ENCODE measurements around the gene HSPE1. TPM values are rescaled to one million over a fixed set of nuclear protein-coding genes. Genes with fewer than 3 reads are reported as not detected.

The HSPE1 gene
- total RNA-seq: 38.7 and 58.8 TPM in 2 replicates

DNA sequence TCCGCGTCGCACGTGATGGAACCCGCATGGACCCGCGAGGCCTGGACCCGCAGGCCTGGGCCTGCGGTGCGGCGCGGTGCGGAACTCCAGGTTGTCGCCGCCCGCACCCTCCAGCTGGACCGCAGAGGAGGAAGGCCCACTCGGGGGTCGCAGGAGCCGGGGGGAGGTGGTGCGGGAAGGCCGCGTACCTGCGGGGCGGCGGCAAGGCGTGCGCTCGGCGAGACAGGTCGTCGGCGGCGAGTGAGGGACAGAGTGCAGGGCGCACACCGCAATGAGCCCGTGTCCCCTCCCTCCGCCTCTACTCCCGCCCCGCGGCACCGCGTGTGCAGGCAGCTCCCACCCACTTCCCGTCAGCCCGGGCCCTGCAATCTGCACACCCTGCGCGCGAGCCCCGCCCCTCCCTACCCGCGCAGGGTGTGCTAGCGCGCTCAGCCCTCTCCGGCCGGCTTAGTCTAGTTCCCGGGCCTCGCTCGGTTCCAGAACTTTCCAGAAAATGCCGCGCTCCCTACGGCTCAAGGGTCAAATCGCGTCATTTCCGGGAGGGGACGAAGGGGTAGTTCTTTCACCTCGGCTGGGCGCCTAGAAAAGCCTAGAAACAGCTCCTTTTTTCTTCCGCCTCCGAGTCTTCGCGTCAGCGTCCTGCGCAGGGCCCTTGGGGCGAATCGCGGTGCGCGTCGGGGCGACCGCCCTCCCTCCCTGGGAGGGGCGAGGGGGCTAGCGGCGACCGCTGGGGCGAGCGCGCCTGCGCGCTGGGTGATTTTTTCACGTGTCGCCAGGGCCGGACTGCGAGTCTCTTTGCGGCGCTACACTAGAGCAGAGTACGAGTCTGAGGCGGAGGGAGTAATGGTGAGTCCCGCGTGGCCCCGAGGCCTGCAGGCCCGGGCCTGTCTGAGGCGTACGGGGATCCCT, at the start of gene HSPE1, which contains the start of gene HSPD1:
Gene HSPE1, plus strand, starts transcription at position 786 of the 909 bp plus-strand sequence. Its CDS starts 58 bp downstream, at position 844.
Gene HSPD1, minus strand, starts transcription at position 247 of the 909 bp plus-strand sequence. CDS start 992 bp downstream, outside the sequence.

GRCh38 chr2:197453123-197453913, 46.9 kb upstream of the HSPE1 start, which contains the start of gene COQ10B:
TSS of gene COQ10B (plus strand) at chr2:197453552. CDS start at chr2:197453561, 9 bp downstream.

GRCh38 chr2:197515739-197516392, 15.7 kb downstream of the HSPE1 start, which contains the start of gene MOB4:
TSS of gene MOB4 (plus strand) at chr2:197516066. CDS start at chr2:197516087, 21 bp downstream.

Small RNA genes lying within 50 kb of the gene (small RNA-seq; reads per million reads assigned to genes)
- not detected for gene AC020550.1 (ENCODE audit: low replicate concordance)

Other genes starting within 250 kb of the HSPE1 start
- gene ANKRD44, start 189.6 kb upstream of the HSPE1 start, total RNA-seq: 3.1 and 11.5 TPM in 2 replicates
- gene SF3B1, start 65.4 kb upstream of the HSPE1 start, total RNA-seq: 267 and 291 TPM in 2 replicates
- gene COQ10B, start 46.8 kb upstream of the HSPE1 start, total RNA-seq: 41.6 and 68.9 TPM in 2 replicates
- gene HSPD1, start 539 bp upstream of the HSPE1 start, total RNA-seq: 220 and 229 TPM in 2 replicates
- 21.0 and 41.7 TPM in 2 replicates for gene MOB4, start 15.7 kb downstream of the HSPE1 start, total RNA-seq
- gene RFTN2, start 175.2 kb downstream of the HSPE1 start, total RNA-seq: 4.0 TPM in 1 of 2 replicates, not detected in the other
- gene MARS2, start 205.0 kb downstream of the HSPE1 start, total RNA-seq: 4.4 and 14.0 TPM in 2 replicates